Lung microvascular endothelial cell (primary cell): ENCODE results near the gene SYTL3. TPM values are rescaled to one million over a fixed set of nuclear protein-coding genes. Genes with fewer than 3 reads are reported as not detected.
A peak's percentile ranks its signal among the peaks of the same experiment; 100 is the strongest.
"Not testable (repeated sequence)": the region's sequence is repeated elsewhere in the genome, so short reads cannot be mapped to it uniquely, and the experiment has no call there.

Source experiments
- DNase-seq, 2 donors: peaks; one replicate each; pipeline versions ENCODE4 v3.0.0 to v3.0.0-alpha.2; 2010; ENCODE audit warnings: low read depth in 2 of 2
- total RNA-seq: library from RNA; depleted of rRNA; stranded (reverse); fragments of >200 nt; gene quantifications from 2 replicates; pipeline ENCODE4 v1.2.1, GENCODE V29; 2014

The SYTL3 gene
- total RNA-seq, 1 donor from 2014 or later: 0.60 TPM

DNA sequence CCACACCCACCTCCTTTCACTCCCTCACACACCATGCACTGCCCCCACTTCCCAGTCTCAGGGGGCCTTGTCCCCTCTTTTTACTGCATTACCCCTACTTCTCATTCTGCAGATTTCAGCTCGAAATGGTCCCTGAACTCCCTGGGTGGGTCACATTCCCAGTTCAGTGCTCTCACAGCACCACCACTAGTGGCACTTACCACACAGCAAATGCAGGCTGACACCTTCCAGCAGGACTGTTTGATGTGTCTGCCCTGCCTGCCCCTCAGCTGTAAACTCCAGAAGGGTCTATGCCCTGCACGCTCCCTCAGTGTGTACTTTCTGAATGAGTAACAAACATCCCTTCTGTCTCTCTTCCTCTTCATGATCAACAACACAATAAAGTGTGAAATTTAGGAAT is 9.3 kb upstream of the SYTL3 start:
- DNase-seq: no peak

DNA sequence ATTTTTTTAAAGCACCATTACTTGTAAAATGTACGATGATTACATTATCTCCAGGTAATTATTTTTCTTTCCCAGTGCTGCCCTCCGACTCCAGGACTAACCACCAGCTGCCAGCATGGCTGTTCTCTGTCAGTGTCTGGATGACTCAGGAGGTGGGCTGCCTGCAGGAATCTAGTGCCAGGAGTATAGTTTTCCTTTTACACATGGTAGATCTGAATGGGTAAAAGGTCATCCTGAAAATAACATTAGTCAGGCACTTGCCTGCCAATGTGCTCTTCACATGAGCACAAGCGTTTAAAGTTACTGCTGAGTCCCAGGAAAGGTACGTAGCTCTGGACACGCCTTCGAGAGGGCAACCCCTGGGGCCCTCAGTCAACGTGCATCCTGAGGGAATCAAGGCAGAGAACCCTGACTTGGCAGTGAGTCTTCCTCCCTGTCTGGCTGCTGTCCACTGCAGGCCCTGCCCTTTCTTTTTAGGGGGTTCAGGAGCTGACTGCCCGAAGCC is 7.7 kb upstream of the SYTL3 start:
- peak; percentile 74 to 75 for DNase-seq

DNA sequence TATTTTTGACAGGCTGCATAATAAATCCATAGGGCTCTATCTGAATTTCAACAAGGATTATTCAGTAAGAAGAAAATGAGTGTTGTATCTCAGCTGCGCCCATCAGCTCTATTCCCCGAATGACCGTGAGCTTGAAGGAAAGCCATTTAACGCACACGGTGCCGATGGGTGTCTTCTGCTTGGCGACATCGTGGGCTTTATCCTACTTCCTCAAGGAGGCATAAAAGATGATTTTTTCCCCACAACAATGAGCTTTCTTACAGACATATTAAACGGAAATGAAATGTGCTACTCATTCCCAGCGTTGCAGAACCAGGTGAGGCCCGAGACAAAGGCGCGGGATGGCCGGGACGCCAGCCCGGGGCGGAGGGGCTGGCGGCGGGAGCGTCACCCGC is 6.0 kb upstream of the SYTL3 start:
- DNase-seq: peak in 1 of 2 donors; percentile 29

DNA sequence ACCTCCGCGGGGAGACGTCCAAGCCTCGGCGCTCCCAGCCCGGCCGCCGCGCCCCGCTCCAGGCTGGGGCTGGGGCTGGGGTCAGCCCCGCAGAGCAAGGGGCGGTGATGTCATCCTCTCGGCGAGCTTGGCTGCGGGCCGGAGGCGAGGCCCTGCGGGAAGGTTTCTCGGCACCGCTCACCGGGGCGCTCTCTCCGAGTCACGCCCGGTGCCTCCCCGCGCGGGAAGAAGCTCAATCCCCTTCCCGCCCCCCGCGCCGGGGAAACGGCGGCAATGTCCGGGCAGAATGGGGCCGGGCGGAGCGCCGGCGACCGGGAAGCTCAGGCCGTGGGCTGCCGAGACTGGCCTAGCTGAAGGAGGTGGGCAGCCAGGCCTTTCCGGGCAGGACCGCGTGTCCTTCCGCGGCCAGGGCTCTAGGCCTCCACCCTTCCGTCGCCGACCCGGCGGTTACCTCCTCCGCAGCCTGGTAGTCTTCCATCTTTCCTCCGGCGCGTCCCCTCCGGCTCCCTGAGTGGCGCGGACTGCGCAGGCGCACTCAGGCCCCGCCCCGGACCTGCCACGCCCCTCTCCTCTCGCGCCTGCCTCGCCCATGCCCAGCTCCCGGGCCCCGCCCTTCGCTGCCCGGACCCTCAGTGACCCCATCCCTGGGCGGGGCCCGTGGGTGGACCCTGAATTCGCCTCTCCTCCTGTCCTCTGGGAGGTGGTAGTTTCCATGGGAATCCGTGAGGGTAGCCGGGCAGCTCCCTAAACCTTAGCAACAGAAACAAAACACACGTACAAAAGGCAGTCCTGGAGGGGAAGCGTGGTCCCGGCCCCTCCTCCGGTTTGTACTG is 5.4 kb upstream of the SYTL3 start, which contains the start of gene DYNLT1:
Gene DYNLT1, minus strand, starts transcription at position 513 of the 833 bp plus-strand sequence. Its CDS starts 35 bp downstream, at position 478.
- DNase-seq: peak; percentile 92 to 96

DNA sequence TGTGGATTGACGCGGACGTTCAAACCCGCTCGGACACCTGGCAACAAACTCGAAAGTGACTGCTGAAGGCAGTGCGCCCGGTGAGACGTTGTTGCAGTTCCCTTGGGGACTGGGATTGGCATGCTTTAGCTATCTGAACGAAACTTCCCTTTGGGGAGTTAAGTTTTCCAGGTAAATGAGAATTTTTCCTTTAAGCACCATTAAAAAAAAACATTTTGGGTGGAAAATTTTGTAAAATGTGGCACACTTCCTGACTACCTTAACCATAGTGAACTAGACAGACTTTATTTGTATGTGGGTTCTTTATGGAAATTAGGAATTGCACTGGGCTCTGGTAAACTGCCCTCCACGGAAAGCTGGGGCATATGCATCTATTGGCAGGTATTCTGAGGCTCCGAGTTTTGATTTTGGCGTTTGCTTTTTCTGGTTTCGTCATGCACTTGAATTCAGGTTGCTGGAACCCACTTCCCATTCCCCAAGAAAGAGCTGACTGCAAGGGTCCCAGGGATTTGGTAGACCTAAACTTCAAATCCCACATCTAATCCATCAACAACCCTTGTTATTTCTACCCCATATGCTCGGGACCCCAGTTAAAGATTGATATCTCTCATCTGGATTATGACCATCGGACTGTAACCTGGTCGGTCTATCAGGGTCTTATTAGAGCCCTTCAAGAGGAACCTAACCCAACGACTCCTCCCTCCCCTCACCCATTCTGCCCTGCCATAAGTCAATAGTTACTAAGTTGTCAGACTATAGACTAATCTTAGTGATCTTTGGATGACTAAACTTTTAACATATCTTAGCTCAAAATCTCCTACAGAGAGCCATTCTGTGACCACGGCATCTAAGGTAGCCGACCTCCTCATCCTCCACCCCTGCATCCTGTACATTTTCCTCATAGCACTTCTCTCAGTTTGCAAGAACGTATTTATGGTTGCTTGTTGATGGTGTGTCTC is 4.5 kb upstream of the SYTL3 start:
- no peak for DNase-seq

DNA sequence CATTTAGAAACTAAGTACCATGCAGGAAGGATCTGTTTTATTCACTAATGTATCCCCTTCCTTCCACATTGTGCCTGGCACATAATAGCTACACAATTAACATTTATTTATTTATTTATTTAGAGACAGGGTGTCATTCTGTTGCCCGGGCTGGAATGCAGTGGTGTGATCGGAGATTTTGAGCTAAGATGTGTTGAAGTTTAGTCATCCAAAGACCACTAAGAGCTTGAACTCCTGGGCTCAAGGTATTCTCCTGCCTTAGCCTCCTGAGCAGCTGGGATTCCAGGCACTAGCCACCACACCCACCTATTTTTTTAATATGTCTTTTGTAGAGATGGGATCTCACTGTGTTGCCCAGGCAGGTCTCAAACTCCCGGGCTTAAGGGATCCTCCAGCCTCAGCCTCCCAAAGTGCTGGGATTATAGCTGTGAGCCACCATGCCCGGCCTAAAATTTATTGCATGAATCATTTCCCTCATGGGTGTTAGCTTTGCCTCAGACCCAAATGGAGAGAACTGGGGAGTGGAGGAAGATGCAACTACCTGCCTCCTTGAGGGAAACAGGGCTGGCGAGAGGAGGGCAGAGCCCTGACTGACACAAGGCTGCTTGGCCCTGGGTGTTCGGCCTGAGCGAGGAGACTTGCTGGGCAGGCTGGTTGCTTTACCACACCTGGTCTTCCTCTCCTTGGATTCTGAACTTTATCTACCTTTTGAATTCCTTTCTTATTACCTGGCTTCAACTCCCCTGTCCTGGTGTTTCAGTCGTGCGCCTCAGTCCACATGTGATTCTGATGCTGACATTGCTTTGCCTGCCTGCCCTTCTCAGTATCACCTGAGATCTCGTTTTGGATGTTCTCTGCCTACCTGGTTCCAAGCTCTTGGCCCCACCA is 3.6 kb upstream of the SYTL3 start:
- no peak for DNase-seq

DNA sequence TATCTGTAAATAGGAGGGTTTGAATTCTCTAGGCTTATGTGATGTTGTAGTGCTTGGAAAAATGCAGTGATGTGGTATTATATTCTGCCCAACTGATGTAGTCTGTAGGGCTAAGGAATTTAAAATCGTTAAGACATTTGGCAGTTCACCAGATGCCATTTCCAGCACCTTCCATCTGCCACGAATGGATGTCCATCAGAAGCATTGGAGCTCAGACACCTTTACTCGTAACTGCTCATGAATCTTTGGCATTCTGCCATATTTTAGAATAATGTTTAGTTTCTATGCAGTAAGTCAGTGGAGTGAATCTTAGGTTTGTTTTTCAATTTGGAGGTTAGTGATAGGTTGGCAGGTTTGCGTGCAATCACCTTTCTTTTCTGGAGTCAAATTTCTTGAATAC is 2.4 kb upstream of the SYTL3 start:
- DNase-seq: no peak

DNA sequence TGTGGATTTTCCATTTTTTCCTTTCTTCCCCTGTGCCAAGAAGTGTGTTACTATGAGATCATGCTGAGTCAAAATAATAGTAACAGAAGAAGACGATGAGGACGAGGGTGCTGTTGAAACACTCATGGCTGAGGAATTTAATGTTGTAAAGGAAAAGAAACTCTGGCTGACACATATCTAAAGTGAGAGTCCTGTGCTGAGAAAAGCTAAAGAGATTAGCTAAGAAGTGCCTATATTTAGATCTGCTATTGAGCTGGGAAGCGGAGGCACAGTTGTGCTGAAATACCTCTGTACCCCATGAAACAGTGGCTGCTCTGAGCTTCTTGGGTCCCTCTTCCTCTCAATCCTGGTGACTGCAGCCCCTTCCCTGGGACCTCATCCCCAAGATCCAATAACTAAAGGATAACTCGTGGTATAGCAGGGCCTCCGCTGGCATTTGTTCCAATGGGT is 1.1 kb upstream of the SYTL3 start:
- DNase-seq: peak in 1 of 2 donors; percentile 82

DNA sequence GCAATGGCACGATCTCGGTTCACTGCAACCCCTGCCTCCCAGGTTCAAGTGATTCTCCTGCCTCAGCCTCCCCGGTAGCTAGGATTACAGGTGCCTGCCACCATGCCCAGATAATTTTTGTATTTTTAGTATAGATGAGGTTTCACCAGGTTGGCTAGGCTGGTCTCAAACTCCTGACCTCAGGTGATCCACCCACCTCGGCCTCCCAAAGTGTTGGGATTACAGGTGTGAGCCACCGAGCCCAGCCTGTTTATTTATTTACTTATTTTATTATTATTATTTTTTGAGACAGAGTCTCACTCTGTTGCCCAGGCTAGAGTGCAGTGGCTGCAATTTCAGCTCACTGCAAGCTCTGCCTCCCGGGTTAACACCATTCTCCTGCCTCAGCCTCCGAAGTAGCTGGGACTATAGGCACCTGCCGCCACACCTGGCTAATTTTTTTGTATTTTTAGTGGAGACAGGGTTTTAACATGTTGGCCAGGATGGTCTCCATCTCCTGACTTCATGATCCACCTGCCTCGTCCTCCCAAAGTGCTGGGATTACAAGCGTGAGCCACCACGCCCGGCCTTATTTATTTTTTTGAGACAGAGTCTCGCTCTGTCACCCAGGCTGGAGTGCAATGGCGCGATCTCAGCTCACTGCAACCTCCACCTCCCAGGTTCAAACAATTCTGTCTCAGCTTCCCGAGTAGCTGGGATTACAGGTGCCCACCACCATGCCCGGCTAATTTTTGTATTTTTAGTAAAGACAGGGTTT is 2.3 kb downstream of the SYTL3 start:
- DNase-seq: not testable (repeated sequence)

DNA sequence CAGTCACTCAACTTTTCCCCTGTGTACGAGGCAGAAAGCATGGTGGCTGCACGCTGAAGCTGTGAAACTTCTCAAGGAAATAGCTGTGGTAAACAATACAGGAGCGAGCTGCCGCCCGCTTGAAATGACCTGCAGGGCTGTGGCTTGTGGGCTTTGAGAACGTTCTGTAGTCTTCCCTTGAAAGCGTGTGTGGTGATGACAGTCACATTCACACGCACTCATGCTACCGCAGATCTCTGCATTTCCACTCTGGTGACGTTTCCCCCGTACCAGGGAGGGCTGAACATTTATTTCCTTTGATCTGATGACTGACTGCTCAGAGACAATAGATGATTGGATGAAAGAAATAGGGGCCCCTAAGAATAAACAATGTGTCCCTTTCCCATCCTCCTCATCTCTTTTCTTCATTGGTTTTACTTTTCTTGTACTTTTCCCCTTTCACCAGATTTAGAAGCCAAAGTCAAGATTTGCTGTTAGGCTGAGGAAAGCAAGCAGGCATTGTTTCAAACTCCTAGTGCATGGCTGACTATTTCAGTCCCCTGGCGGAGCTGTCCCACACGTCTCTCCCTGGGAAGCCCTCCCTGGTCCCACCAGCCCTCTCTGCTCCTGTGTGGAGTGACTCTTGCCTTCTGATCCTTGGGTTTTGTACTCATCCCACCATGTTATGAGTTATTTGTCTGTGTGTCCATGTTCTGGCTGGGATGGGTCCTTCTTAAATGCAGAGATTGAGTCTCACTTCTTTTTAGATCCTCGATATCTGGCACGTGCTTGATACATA is 3.9 kb downstream of the SYTL3 start:
- peak; percentile 36 to 78 for DNase-seq

DNA sequence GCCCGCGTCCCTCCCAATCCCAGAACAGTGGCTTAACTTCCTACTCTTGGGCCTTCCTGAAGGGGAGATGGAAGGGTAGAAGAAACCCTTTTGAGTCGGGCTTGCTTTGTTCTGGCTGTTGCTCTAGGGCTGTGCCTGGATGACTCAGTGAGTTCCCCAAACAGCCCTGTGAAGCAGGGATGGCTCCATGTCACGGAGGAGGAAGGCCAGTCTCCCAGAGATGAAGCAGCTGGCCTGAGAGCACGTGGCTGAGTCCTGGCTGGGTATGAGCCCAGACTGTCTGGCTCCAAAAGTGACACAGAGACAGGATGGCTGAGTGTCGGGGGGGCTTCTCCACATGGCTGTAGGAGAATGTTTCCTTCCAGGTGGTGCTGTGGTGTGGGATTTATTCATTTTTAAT is 4.6 kb downstream of the SYTL3 start:
- peak; percentile 44 to 74 for DNase-seq

DNA sequence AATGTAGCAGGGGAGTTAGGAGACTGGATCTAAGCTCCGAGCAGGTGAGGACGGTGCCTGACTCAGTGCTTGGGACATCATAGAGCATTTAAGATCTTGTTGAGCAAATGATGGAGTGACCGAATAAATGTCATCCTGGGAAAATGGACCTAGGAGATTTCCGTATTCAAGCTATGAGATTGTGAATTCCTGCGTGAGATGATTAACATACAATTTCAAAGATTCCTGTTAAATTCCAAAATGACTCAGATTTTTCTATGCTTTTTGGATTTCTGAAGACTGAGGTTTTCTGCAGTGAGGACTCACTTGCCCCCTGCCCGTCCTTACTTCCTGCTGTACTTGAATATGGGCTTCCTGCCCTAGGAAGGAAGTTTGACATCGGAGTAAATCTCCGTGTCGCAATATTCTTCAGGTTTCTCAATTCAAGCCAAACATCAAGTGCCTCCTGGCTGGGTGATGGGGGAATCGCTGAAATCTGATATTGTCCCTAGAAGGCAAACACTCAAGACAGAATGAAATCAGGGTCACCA is 5.2 kb downstream of the SYTL3 start:
- peak in 1 of 2 donors; percentile 52 for DNase-seq

DNA sequence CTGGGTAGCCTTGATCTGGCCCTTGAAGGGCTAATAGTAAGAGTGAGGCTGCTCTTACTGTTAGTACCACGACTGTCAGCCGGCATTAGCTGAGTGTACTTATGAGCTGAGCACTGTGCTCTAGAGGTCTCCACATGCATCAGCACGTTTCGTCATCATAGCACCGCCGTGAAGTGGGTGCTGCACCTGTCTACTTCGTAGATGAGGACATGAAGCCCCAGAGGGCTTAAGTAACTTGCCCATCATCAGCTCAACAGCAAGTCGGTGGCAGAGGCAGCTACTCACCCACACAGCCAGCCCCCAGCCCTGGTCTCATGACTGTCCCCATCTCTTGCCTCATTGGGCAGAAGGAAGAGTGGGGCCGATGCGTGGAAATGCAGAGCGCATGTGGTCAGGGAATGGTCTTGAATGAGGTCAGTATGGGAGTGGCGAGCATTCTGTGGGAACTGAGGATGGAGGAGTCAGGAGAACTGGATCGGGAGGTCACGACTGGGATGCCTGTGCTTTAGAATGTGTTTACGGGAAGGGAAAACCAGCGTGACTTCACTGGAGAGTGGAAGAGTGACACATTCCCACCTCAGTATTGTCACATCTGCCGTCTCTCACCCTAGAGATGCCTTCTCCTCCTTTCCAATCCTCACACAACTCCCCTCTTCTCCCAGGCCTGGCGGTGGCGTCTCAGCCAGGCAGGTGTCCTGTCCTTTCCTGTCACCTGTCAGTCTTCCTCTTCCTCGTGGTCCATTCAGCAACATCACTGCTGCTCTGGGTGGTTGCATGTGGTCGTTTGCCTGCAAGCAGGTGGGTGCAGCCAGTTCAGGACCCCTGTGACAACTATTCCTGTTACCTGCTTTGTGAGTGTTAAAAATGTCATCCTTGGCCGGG is 6.0 kb downstream of the SYTL3 start:
- DNase-seq: no peak

DNA sequence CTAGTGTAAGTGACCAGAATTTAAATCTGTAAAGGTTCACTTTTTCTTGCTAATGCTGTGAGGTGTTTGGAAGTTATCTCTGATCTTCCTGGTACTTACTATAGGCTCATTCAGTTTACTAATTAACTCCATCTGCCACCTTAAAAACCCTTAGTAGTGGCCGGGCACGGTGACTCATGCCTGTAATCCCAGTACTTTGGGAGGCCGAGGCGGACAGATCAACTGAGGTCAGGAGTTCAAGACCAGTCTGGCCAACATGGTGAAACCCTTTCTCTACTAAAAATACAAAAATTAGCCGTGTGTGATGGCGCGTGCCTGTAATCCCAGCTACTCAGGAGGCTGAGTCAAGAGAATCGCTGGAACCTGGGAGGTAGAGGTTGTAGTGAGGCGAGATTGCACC is 7.1 kb downstream of the SYTL3 start:
- not testable (repeated sequence) for DNase-seq

DNA sequence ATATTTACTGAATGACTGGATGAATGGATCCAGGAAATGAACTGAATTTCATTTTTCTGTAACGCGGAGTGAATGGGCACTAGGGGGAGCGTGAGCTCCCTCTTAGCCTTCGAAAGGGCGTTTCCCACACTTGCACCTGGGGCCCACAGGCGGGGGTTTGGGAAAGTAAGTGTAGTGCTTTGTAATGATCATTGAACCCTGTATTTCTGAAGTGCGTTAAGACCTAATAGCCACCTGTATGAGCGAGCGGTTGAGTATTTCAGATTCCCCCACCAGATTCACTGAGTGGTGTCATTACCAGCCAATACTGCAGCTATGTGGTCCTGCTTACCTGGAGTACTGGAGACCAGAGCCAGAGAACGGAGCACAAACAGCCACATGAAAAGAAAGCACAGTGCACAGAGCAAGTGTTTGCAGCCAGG is 10.5 kb downstream of the SYTL3 start:
- DNase-seq: peak; percentile 30 to 37

DNA sequence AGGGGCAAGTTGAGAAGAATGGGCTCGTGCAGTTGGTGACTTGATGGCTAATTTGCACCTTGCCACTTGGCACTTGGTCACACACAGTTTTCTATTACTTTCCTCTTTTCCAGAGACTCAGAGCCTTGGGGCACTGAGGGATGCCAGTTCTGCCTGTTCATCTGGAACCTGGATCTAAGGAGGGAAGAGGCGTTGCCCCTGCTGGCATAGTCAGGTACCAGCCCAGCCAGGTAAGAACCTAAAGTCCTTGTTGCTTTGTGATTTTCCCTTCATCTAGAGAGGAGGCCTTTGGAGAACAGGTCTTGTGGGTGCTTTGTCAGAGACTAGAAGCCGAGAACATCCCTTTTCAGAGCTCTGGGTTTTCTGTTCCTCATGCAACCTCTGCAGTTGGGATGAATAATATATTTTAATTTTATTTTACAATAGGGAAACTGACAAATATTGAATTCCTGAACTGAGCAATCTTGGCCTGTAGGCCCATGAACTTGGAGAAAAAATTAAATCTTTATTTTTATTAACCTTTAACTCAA is 11.4 kb downstream of the SYTL3 start:
- no peak for DNase-seq

DNA sequence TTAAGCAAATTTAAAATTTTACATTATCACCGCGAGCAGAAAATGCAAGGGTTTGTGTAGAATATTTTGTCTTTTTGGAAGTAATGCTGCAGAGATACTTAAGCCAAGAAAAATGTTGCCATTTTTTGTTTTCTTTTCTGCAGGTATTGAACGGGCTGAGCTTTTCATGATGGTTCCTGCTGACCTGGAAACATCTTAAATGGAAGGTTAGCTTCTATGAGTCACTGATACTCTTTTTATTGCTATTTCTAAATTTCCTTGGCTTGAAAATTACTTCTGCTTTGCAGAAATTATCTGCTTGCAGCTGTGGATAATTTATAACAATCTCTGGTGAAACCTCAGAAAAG is 12.7 kb downstream of the SYTL3 start:
- DNase-seq: no peak
